GM19438 (cell line): ENCODE results near the gene LAGE3.

Experiments used
- ATAC-seq: cut with Tn5 transposase; IDR thresholded peaks from one replicate; pipeline ENCODE4 v1.9.1; 2021; ENCODE audit warnings: low read depth; ENCODE audit not compliant: unreplicated experiment

The LAGE3 gene

GRCh38 chrX:154478728-154479622, at the start of gene LAGE3:
Gene LAGE3 (minus strand): TSS chrX:154479281. CDS start chrX:154478915, 366 bp downstream.
- peak; percentile 83 for ATAC-seq

- peak; percentile 86 for ATAC-seq
These were observed 48.0 kb upstream of the LAGE3 start for GRCh38 chrX:154526901-154527675.

GRCh38 chrX:154525606-154526490, 46.8 kb upstream of the LAGE3 start:
- no peak for ATAC-seq

- no peak for ATAC-seq
These were observed 40.3 kb upstream of the LAGE3 start for GRCh38 chrX:154519389-154519788.

GRCh38 chrX:154517101-154517781, 38.2 kb upstream of the LAGE3 start:
- no peak for ATAC-seq

GRCh38 chrX:154516656-154517100, 37.6 kb upstream of the LAGE3 start:
- peak; percentile 5 for ATAC-seq

- ATAC-seq: peak; percentile 86
These were observed 37.0 kb upstream of the LAGE3 start, which contains the start of gene FAM3A for GRCh38 chrX:154515966-154516655. Gene FAM3A (minus strand): TSS chrX:154516232. CDS start chrX:154515772, 460 bp downstream.

GRCh38 chrX:154515090-154515965, 36.2 kb upstream of the LAGE3 start:
- ATAC-seq: no peak

- ATAC-seq: no peak
These were observed 34.6 kb upstream of the LAGE3 start for GRCh38 chrX:154513716-154514115.

GRCh38 chrX:154512879-154513553, 33.9 kb upstream of the LAGE3 start:
- no peak for ATAC-seq

- ATAC-seq: no peak
These were observed 32.7 kb upstream of the LAGE3 start for GRCh38 chrX:154511761-154512160.

GRCh38 chrX:154509455-154509854, 30.4 kb upstream of the LAGE3 start:
- ATAC-seq: no peak

- no peak for ATAC-seq
These were observed 29.3 kb upstream of the LAGE3 start for GRCh38 chrX:154508384-154508745.

GRCh38 chrX:154507673-154508383, 28.7 kb upstream of the LAGE3 start:
- no peak for ATAC-seq

- ATAC-seq: no peak
These were observed 27.6 kb upstream of the LAGE3 start for GRCh38 chrX:154506483-154507332.

GRCh38 chrX:154505734-154506133, 26.7 kb upstream of the LAGE3 start:
- no peak for ATAC-seq
